Measurements from ENCODE around the gene TDRD12.

- no peak for TF ChIP-seq CTCF (IDR thresholded peaks at IDR 0.05)
- no peak for TF ChIP-seq POLR2A (IDR thresholded peaks at IDR 0.05)
- no peak for TF ChIP-seq POLR2AphosphoS5 (IDR thresholded peaks at IDR 0.05)
Observed at GRCh38 chr19:32861596-32861995, 142.0 kb downstream of the TDRD12 start.

Data from sigmoid colon (tissue), 4 donors.